HepG2 (cell line): ENCODE results near the gene DIRAS1. TPM values are rescaled to one million over a fixed set of nuclear protein-coding genes. Genes with fewer than 3 reads are reported as not detected.
A peak's percentile ranks its signal among the peaks of the same experiment; 100 is the strongest.

Source experiments
- BCL3 ChIP-seq: sonication (generic); formaldehyde crosslinking; IDR thresholded peaks from 2 replicates; pipeline ENCODE4 v1.5.1; 2020; ENCODE audit warnings: mild to moderate bottlenecking, missing genetic modification reagents, moderate library complexity
- CAMTA2 ChIP-seq: sonication (generic); formaldehyde crosslinking; IDR thresholded peaks from 2 replicates; pipeline ENCODE4 v1.4.0; 2020; ENCODE audit warnings: mild to moderate bottlenecking, missing genetic modification reagents, borderline replicate concordance
- EHMT2 ChIP-seq: fragments of 200-600 bp; sonication (generic); IDR thresholded peaks from 2 replicates; pipeline ENCODE4 v1.7.0; 2017; ENCODE audit warnings: antibody characterized with exemption, low read depth, low read length, borderline replicate concordance
- GABPB1 ChIP-seq: IDR thresholded peaks from 2 replicates; pipeline ENCODE4 v1.6.1; 2016; ENCODE audit warnings: mild to moderate bottlenecking, missing genetic modification reagents, moderate library complexity, missing compliant biosample characterization
- HMGXB4 ChIP-seq, 2 experiments: sonication (generic) in 1 of 2; formaldehyde crosslinking in 1 of 2; IDR thresholded peaks; 2 replicates each; pipeline versions ENCODE4 v1.4.0 to v1.6.1; 2018 to 2020; ENCODE audit warnings: missing genetic modification reagents in 2 of 2, borderline replicate concordance in 1 of 2, low read depth in 1 of 2, mild to moderate bottlenecking in 1 of 2, missing biosample characterization in 1 of 2
- IKZF1 ChIP-seq: fragments of 450-650 bp; IDR thresholded peaks from 2 replicates; pipeline ENCODE4 v1.7.1; 2016
- KDM4B ChIP-seq: sonication (generic); formaldehyde crosslinking; IDR thresholded peaks from 2 replicates; pipeline ENCODE4 v1.4.0; 2020; ENCODE audit warnings: missing genetic modification reagents
- NFKBIZ ChIP-seq: IDR thresholded peaks from 2 replicates; pipeline ENCODE4 v1.6.1; 2018; ENCODE audit warnings: missing genetic modification reagents, missing compliant biosample characterization
- NR2F1 ChIP-seq, 2 experiments: fragments of 450-650 bp in 1 of 2; formaldehyde crosslinking in 1 of 2; IDR thresholded peaks; 2 replicates each; pipeline versions ENCODE4 v1.5.0 to v1.6.1; 2016 to 2020; ENCODE audit warnings: mild to moderate bottlenecking in 1 of 2, missing compliant biosample characterization in 1 of 2, missing genetic modification reagents in 1 of 2, moderate library complexity in 1 of 2
- REPIN1 ChIP-seq: sonication (generic); formaldehyde crosslinking; IDR thresholded peaks from 2 replicates; pipeline ENCODE4 v1.8.0; 2022; ENCODE audit warnings: missing genetic modification reagents, low read depth, mild to moderate bottlenecking, borderline replicate concordance
- SALL1 ChIP-seq: sonication (generic); formaldehyde crosslinking; IDR thresholded peaks from 2 replicates; pipeline ENCODE4 v1.8.0; 2022; ENCODE audit warnings: mild to moderate bottlenecking, missing genetic modification reagents
- SIN3B ChIP-seq: fragments of 150-350 bp; IDR thresholded peaks from 2 replicates; pipeline ENCODE4 v1.6.1; 2014; ENCODE audit warnings: low read length
- SIX4 ChIP-seq: sonication (generic); formaldehyde crosslinking; IDR thresholded peaks from 2 replicates; pipeline ENCODE4 v1.4.0; 2020; ENCODE audit warnings: missing genetic modification reagents
- SUZ12 ChIP-seq: fragments of 150-350 bp; IDR thresholded peaks from 2 replicates; pipeline ENCODE4 v1.6.1; 2014; ENCODE audit warnings: low read depth, low read length
- TBP ChIP-seq: sonication (generic); formaldehyde crosslinking; IDR thresholded peaks from 2 replicates; pipeline ENCODE4 v1.5.0; 2020; ENCODE audit warnings: missing genetic modification reagents
- ZBTB4 ChIP-seq: sonication (generic); formaldehyde crosslinking; IDR thresholded peaks from 2 replicates; pipeline ENCODE4 v1.4.0; 2020; ENCODE audit warnings: missing genetic modification reagents, mild to moderate bottlenecking, borderline replicate concordance
- ZFP82 ChIP-seq: sonication (generic); formaldehyde crosslinking; IDR thresholded peaks from 2 replicates; pipeline ENCODE4 v1.5.1; 2020; ENCODE audit warnings: mild to moderate bottlenecking, missing genetic modification reagents, borderline replicate concordance
- ZNF253 ChIP-seq: sonication (generic); formaldehyde crosslinking; IDR thresholded peaks from 2 replicates; pipeline ENCODE4 v1.8.0; 2022; ENCODE audit warnings: mild to moderate bottlenecking, missing genetic modification reagents, borderline replicate concordance
- ZNF562 ChIP-seq: sonication (generic); formaldehyde crosslinking; IDR thresholded peaks from 2 replicates; pipeline ENCODE4 v1.8.0; 2022; ENCODE audit warnings: missing genetic modification reagents, borderline replicate concordance
- ZNF564 ChIP-seq: sonication (generic); formaldehyde crosslinking; IDR thresholded peaks from 2 replicates; pipeline ENCODE4 v1.8.1; 2023; ENCODE audit warnings: mild to moderate bottlenecking, missing genetic modification reagents
- ZNF615 ChIP-seq: sonication (generic); formaldehyde crosslinking; IDR thresholded peaks from 2 replicates; pipeline ENCODE4 v1.5.0; 2020; ENCODE audit warnings: mild to moderate bottlenecking, missing genetic modification reagents, borderline replicate concordance
- ZNF766 ChIP-seq: sonication (generic); formaldehyde crosslinking; IDR thresholded peaks from 2 replicates; pipeline ENCODE4 v1.5.0; 2020; ENCODE audit warnings: missing genetic modification reagents, borderline replicate concordance
- ZSCAN21 ChIP-seq: sonication (generic); formaldehyde crosslinking; IDR thresholded peaks from 2 replicates; pipeline ENCODE4 v1.8.0; 2022; ENCODE audit warnings: mild to moderate bottlenecking, missing genetic modification reagents, moderate library complexity, borderline replicate concordance
- ZSCAN9 ChIP-seq: IDR thresholded peaks from 2 replicates; pipeline ENCODE4 v1.6.1; 2016; ENCODE audit warnings: borderline replicate concordance
- polyA plus RNA-seq, 8 experiments: library from polyadenylated mRNA; depleted of rRNA in 3 of 8; stranded (reverse) in 7 of 8; unstranded in 1 of 8; fragments of >200 nt; fragmentation: Illumina TruSeq in 4 of 8; extraction: Trizol in 4 of 8; gene quantifications; 2 replicates each; pipeline versions ENCODE4 v1.2.1 to v1.2.3, GENCODE V29; 2011 to 2016; ENCODE audit warnings: low read depth in 4 of 8, missing spikeins in 1 of 8, mixed read lengths in 1 of 8; ENCODE audit not compliant: insufficient read depth in 1 of 8
- total RNA-seq, 5 experiments: library from RNA; depleted of rRNA; stranded (reverse); fragments of >200 nt; fragmentation: Illumina TruSeq; extraction: Trizol; gene quantifications; 2 replicates each; pipeline ENCODE4 v1.2.3, GENCODE V29; 2016; ENCODE audit warnings: low read depth in 1 of 5

The DIRAS1 gene
- total and polyA plus RNA-seq, 2 of the 13 experiments (the other 11 are each of a cell fraction or from before 2014, with no cell fraction given), result 0.97 to 1.8 TPM

- TF ChIP-seq ZNF564 (CRISPR knock-in tag) (peak; percentile 88), ZNF253 (CRISPR knock-in tag) (peak; percentile 94; the same call in 1 of the 2 replicates), ZNF766 (peak; percentile 86; the same call in 1 of the 2 replicates), REPIN1 (CRISPR knock-in tag) (peak; percentile 98), ZSCAN21 (CRISPR knock-in tag) (peak; percentile 94), IKZF1 (no peak), SALL1 (CRISPR knock-in tag) (peak; percentile 99), ZNF615 (CRISPR knock-in tag) (peak; percentile 98), HMGXB4 (CRISPR knock-in tag; IDR thresholded peaks at IDR 0.05; ENCODE audit: borderline replicate concordance in 1 of 2, low read depth in 1 of 2) (peak; percentile 33 to 76; a peak in 2 of 4 replicates), SUZ12 (no peak), KDM4B (CRISPR knock-in tag) (peak; percentile 99), BCL3 (peak; percentile 83), ZBTB4 (peak; percentile 75; the same call in 1 of the 2 replicates), CAMTA2 (peak; percentile 87; the same call in 1 of the 2 replicates), NFKBIZ (CRISPR knock-in tag) (peak; percentile 96), SIX4 (CRISPR knock-in tag) (peak; percentile 91), TBP (no peak), ZSCAN9 (CRISPR knock-in tag) (peak; percentile 100), ZNF562 (CRISPR knock-in tag) (peak; percentile 49; the same call in 1 of the 2 replicates), GABPB1 (CRISPR knock-in tag) (peak; percentile 97), NR2F1 (CRISPR knock-in tag; IDR thresholded peaks at IDR 0.05) (peak in 1 of 2 experiments; percentile 48; a peak in 1 of 4 replicates), EHMT2 (peak; percentile 100), ZFP82 (CRISPR knock-in tag) (peak; percentile 89; the same call in 1 of the 2 replicates), SIN3B (peak; percentile 91)
These were observed 18.6 kb upstream of the DIRAS1 start, which contains the start of gene SLC39A3 (continued) for GRCh38 chr19:2739602-2740313.
